Measurements from ENCODE around the gene TEC.

- TF ChIP-seq CTCF (IDR thresholded peaks at IDR 0.05) (no peak), POLR2A (IDR thresholded peaks at IDR 0.05) (no peak)
These were observed 44.1 kb downstream of the TEC start for GRCh38 chr4:48225368-48226141.

All from testis (tissue), 2 donors.